HG03135 (cell line): ENCODE data around the gene NUDT1.

Experiments used
- ATAC-seq: cut with Tn5 transposase; IDR thresholded peaks from one replicate; pipeline ENCODE4 v1.9.1; 2021; ENCODE audit warnings: mild to moderate bottlenecking, moderate library complexity; ENCODE audit not compliant: unreplicated experiment

Gene NUDT1

DNA sequence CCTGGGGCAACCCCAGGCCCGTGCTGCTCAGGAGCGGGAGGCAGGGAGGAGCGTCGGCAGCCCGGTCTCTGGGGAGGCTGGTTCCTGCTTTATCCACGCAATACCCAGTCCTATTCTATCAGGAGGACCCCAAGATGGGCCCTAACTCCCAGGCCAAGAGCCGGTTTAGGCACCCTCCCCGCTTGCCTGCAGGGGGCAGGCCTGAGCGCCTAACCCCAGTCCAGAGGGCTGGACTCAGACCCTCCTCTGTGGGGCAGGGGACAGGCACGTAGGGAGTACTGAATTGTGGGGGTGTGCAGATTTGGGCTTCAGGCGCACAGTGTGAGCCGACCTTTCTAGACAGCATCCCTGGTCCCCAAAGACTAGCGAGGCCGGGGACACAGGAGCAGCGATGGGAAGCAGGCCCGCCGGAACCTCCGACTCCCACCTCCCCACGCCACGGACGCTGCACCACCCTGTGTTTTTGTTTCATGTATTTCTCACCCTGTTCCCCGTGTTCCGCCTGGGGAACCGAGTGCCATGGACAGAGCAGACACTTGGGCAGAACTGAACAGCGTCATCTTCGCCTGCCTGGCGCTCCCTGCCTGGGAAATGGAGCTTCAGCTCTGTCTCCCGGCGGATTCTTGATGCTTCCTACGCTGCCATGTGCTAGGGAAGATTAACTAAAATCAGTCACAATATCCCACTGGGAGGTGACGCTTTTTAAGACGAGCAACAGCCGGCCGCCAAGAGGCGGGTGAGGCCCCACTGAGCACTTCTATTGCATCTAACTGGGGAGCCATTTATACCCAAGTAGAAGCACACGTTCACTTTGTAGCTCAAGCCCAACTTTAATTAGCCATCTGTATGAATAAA, 5.3 kb downstream of the NUDT1 start:
- no peak for ATAC-seq

DNA sequence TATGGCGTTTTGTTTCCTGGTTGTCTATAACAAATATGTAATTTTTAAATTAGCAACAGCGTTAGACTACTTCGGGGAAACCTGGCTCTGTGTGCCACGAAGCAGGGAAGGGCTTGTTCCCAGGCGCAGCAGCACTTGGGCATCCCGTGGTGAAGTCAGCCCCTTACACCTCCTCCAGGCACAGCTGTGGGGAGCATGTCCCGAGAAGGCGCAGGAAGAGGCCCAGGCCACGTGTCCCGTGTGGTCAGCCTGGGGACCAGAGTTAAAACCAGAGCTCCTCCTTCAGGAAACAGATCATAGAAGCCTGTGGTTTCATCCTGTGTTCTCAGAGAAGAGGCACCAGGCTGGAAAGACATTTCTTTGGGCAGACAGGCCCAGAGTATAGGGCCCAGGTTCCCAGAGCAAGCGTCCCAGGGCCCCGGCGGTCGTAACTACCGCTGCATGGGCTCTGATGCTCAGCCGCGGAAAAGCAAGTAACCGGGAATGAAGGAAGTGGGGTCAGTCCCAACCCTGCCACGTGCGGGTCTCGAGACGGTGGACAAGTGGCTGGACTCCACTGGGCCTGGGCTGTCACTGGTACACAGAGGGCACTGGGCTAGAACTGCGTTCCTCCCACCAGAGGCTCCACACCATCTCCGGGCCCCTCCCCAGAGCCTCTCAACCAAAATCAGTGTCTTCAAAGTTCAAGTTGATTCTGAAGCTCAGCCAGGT, 7.1 kb downstream of the NUDT1 start:
- ATAC-seq = no peak

DNA sequence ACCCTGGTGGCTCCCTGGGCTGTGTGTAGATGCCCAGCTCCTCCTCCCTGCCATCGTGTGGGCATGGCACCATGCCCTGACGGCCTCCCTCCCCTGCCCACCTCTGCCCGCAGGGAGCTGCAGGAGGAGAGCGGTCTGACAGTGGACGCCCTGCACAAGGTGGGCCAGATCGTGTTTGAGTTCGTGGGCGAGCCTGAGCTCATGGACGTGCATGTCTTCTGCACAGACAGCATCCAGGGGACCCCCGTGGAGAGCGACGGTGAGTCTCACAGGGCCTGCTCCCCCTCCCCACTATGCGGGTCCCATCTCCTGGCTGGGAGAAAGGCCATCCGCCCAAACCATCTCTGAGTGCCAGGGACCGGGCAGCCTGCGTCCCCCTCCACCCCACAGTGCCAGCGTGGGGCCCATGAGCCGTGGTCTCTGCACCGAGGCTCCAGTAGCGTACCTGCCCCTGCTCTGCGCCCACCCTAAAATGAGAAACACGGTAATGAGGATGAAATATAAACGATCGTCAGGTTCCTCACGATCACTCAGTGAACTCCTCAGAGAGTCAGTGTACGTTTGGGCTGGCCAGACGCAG, 7.8 kb downstream of the NUDT1 start:
- no peak for ATAC-seq

DNA sequence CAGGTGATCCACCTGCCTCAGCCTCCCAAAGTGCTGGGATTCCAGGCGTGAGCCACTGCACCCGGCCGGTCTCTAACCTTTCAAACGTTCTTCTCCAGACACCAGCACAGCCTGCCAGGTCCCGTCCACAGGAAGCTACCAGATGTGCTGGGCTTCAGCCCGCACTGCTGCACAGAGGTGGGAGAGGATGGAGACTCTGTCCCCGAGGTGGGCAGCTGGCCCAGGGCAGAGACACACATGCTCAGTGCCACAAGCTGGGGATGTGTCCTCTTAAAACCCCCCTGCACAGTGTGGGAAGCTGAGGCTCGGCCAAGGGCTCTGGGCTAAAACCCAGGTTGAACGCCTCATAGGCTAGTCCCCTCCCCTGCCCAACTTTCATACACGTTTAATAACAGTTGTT, 9.4 kb downstream of the NUDT1 start:
- no peak for ATAC-seq

DNA sequence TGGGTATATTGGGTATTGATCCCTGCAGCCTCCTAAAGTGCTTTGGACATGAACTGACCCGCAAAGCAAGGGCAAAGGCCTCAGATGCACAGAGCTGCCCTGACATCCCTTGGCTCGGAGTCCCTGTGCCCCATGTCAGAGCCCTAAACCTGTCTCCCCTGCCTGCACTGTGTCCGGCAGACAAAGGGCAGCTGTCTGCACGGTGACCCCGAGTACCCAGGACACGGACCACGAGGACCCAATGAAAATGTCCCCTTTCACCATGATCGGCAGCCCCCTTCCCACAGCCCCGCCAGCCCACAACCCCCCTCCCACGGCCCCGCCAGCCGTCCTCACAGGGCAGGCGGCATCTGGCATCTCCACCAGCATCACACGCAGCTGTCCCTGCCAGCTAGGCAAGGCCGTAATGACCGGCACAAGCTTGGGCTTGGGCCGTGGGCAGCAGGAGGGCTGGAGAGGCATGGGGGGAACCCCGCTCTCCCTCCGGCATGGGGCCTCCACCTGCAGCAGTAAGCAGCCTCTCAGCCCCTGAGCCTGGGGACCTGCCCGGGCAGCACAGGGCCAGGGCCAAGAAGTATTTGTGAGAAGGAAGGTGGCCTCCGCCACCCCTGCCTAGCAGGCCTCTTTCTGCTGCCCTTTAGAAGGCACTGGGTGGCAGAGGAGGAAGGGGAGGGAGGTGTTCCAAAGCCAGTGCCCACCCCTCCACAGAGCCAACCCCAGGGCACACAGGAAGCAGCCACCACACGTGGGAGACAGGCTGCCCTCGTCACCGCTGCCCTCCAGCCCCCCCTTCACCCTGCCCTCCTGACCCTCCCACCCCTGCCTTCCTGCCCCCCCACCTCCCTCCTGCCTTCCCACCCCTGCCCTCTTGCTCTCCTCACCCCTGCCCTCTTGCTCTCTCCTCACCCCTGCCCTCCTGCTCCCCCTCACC, 10.1 kb downstream of the NUDT1 start:
- ATAC-seq = no peak

DNA sequence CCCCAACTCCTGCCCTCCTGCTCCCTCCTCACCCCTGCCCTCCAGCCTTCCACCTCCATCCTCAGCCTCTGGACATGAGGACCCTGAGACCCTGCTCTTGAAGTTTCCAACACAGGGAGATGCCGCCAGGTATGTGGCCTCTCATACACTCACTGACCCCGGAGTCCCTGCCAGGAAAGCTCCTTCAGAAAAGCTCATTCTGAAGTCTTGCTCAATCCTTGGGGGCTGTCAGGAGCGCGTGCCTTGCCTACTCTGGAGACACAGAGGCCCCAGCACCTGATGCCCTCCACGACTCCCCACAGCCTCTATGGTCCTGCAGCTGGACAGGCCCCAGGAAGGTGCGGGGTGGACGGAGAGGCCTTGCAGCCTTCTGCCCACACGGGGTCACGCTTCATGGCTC, 11.0 kb downstream of the NUDT1 start:
- no peak for ATAC-seq

DNA sequence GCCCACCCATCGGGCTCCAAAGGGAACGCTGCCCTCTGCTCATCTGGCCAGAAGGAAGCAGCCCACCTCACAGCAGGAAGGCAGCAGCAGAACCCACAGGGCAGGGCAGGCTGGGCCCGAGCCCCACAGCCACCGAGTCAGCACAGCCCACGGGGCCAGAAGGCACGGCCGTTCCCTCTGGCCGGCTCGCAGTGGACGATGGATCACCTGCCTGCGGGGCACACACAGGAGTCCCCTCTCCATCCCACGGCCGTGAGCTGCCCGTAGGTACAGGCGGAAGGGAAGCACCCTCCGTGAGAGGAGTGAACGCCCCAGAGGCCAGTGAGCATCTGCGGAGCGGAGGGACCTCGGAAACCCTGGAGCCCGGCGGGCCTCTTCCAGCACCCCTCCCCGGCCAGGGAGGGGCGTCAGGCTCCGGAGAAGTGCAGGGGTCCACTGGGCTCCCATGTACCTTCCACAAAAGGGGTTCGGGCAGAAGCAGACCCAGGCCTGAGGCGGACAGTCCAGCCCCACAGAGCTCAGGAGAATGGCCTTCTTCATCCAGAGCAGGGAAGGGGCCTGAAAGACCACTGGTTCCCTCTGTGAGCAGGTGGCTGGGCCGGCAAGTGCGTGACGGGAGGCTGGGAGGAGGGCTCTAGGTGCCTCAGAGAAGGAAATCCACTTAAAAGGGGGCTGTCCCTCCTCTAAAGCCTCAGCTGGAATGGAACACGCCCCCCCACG, 11.7 kb downstream of the NUDT1 start:
- no peak for ATAC-seq

DNA sequence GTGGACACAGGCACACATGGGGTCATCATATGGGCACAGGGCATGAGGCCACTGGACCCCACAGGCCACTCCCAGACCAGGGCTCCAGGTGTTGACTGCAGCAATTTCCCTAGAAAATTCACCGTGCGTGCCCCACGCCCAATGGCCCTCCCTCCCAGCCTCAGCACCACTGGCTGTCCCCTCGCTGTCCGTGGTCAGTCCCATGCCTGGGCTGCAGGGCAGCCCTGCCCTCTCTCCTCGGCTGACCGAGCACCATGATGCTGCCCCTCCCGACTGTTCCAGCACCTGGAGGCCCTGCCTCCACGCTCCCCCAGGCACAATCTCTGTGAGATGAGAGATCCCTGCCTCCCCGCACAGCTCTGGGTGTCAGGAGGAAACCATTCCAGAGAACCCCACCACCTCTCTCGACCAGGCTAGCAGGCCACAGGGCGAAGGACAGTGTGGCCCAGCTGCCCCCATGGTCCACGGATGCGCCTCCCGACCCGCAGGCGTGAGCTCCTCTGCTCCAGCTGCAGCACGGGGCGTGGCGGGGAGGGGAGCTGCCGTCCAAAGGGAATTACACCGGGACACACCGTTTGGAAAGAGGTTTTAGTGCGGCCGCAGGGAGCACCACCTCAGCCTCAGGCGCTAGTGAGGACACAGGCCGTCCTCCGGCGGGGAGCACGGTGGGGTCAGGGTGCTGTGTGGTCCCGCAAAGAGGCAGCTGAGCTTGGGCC, 12.6 kb downstream of the NUDT1 start:
- no peak for ATAC-seq

DNA sequence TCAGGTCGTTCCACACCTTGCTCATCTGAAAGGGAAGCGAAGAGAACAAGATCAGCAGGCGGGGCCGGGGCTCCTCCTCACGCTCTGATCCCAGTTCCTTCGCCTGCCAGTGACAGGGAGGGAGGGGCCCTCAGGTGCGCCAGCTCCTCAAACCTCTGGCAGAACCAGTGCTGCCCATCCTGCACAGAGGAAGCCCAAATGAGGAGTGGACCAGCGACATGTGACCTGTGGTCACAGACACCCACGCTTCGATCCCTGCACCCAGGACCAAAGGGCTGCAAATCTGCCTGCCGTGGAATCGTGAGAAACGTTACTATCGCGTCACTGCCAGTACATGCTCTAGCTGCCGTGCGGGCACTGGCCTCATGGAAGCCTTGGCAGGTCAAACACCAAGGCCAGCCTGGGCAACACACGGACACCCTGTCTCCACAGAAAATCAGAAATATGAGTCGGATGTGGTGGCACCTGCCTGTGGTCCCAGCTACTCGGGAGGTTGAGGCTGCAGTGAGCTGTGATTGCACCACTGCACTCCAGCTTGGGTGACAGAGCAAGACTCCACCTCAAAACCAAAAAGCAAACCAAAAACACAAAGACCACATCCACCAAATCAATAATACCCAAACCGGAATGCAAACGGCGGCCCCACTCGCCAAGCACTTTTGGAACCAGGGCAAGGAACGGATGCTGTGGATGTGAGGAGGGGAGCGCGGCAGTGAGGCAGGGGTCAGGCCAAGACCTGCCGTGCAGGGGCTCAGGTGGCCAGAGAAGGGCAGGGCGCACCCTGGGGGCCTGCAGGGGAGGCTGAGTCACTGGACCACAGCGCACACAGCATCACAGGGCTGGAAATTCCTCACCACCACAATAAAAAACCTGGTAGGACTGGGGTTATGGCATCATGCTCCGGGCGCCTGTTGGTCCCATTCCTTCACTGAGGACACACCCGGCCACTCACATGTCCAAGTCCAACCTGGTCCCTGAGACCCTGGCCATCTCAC, 13.4 kb downstream of the NUDT1 start:
- ATAC-seq = no peak

DNA sequence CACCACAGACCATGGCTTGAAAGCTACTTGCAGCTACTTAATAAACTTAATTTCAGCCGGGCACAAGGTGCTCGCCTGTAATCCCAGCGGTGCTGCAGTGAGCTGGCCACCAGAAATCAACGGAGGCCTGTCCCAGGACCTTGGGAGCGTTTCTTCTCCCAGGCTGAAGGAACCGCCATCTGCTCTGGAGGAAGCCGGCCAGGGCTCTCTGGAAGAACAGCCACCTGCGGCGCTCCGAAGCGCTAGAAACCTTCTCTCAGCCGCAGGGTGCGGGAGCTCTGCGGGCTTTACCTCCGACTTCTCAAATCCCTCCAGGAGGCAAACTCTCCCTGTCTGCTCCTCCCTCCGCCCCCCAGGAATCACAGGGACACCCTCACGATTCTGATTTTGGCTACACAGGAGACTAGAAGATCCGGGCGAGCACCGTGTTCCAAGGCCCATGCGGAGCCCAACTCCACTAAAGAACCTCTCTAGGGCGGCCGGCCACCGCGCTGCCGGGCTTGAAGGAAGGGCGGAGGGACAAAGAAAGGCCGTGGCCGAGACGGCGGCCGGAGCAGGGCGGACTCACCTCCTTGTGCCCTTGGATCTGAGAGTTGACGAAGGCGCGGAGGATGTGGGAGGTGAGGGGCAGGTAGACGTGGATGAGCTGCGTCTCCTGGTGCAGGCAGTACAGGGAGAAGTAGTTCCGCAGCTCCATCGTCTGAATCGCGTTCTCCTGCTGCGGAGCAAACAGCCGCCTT, 14.4 kb downstream of the NUDT1 start:
- ATAC-seq = no peak

DNA sequence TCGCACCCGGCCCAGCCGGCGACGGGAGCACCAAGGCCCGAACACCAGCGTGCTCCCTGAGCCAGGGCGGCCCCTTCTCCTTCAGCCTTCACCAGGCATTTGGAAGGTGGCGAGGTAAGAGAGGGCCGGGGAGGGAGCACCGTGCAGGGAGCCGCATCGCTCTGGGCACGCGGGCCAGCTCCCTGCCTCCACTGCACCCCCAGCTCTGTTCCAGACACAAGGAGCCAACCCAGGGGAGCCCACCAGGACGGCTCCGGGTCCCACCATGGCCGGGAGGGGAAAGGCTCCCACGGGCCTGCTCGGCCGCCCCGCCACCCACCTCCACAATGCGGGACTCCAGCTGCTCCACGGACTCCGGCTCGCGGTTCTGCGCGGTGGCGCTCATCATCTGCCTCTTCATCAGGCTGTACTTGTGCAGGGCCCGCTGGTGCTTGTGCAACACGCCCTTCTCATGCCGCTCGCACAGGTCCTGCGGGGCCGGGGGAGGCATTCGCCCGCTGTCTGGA, 15.1 kb downstream of the NUDT1 start:
- no peak for ATAC-seq

DNA sequence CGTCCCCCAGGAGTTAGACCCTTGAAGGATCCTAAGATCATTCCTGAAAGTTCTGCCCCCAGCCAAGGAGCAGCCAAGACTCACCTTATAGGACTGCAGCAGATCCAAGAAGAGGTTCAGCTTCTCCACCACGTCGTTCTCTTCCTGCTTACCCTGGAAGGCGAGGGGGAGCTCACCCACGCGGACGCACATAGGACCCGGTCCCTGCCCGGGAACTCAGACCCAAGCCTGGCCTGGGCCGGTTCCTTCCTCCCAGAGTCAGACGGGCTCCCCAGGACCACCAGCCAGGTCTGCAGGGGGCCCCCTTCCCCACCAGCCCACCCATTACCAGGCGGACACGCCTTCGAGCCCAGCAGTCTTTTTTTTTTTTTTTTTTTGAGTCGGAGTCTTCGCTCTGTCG, 15.6 kb downstream of the NUDT1 start:
- no peak for ATAC-seq

DNA sequence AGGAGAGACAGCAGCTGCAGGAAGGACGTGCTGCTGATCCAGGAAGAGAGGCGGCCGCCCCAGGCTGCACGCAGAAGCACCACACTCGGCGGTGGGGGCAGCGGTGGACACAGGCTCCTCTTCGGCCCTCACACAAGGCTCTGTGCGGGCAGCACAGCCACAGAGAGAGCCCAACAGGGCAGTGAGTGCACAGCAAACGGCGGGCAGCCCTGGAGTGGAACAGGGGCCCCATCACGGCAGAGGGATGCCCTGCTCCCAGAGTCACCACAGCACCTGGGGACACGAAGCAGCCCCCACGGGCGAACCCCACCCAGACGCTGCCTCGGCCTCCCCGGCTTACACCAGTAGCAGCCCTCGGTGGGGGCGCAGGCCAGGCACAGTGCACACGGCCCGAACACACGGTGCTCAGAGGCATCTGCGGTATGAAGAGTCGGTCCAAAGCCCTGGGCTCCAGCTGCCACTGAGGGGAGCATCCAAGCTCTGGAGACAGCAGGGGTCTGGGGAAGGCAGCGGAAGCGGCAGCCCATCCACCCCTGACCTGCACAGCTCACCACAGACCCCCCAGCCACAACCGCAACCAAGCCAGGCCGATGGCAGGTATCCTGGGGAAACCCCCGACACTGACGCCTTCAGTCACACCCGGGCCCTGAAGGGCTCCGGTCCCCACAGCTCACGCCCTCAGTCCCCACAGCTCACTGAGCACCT, 16.8 kb downstream of the NUDT1 start:
- ATAC-seq = no peak

DNA sequence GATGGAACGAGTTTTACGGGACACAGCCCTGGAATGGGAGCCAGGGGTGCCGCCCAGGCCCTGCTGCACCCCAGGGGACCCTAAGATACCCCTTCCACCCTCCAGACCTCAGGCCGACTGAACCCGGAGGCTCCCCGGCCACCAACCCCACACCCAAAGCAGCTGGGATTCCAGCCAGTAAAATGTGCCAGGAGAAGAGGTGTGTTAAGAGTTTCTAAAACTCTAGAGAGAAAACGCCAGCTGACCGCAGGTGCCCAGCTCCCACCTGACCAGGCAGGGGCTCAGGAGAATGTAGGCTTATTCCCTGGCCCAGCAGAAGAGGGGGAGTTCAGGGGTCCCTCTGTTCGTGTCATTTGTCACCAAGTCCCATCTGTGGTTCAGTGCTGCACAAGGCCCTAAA, 17.5 kb downstream of the NUDT1 start:
- ATAC-seq = no peak

DNA sequence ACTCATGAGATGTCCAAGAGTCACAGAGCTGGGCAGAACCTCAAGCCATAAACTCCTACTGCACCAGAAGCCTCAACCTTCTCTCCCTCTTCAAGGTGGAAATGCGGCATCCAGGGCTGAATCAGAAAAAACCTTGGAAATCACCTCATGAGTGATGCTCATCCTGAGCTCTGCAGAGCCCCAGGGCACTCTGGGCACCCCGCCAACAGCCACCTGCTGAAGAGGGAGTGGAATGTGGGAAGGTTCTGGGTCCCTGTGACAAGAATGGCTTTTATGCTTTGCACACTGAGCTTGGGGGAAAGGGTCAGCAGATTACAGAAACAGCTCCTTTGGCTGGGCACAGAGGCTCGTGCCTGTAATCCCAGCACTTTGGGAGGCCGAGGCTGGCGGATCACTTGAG, 18.8 kb downstream of the NUDT1 start:
- no peak for ATAC-seq

DNA sequence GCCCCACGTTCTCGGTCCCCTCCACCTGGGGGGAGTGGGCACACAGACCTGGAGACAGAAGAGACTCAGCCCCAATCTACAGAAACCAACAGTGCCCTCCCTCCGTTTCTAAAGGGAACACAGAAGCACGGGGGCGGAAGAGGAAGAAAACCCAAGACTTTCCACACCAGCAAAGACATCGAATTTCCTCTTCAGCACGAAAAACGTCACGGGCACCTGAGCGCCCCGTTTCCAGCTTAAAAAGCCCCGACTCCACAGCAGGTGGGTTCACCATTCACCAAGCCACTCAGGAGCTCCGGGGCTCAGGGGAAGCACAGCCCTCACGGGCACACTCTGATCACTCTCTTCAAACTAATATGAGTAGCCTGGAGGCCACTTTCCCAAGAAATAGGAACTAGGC, 19.6 kb downstream of the NUDT1 start:
- ATAC-seq = no peak

DNA sequence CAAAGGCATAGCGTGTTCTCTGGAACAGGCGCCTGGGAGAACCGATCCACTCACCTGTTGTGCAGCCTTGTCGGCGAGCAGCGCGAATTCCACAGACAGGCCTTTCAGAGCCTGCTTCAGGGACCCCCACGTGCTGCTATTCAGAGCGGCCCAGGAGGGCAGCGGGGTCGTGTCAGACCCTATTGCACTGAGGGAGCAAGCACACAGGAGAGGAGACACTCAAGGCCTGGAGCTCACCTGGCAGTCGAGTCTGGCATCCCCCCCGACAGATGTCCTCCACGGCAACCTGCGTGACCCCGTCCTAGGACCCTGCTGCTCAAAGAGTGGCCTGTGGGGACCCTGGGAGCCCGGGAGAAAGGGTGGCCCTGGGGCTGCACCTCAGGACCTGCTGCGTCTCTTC, 21.1 kb downstream of the NUDT1 start:
- no peak for ATAC-seq
